Ramos (cell line): Measurements from ENCODE around the gene INO80D.
"Not testable (repeated sequence)": the region's sequence is repeated elsewhere in the genome, so short reads cannot be mapped to it uniquely, and the experiment has no call there.

Experiments
- in situ Hi-C: fragments of 300-500 bp; cut with MboI; formaldehyde crosslinking; loops from one replicate; pipeline ENCODE4 v1.14.3; 2022; ENCODE audit warnings: low sequenced_read_pairs; ENCODE audit not compliant: unreplicated experiment

Gene INO80D

DNA sequence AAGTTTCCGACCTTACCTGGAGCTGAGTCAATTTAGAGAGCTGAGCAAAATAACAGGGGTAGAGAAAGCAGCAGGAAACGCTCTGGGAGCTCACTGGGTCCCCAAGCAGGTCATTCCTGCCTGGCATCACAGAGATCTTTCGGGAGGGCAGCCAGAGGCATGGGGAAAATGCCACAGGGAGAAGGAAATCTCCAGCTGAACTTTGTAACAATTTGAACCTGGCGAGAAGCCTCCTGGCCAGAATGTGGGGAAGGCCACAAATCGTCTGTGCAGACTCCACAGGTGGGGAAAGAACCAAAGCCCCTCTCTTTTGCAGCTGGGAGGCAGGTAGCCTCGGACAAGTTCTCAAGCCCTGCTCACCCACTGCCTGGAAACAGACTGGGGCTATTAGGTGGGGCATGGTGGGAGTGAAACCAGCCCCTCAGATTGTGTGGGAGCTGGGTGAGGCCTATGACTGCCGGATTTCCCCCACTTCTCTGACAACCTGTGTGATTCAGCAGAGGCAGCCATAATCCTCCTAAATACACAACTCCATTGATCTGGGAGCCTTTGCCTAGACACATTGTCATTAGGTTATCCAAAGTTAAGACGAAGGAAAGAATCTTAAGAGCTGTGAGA is 53.9 kb downstream of the INO80D start:
- in situ Hi-C loops, result no loop called here

DNA sequence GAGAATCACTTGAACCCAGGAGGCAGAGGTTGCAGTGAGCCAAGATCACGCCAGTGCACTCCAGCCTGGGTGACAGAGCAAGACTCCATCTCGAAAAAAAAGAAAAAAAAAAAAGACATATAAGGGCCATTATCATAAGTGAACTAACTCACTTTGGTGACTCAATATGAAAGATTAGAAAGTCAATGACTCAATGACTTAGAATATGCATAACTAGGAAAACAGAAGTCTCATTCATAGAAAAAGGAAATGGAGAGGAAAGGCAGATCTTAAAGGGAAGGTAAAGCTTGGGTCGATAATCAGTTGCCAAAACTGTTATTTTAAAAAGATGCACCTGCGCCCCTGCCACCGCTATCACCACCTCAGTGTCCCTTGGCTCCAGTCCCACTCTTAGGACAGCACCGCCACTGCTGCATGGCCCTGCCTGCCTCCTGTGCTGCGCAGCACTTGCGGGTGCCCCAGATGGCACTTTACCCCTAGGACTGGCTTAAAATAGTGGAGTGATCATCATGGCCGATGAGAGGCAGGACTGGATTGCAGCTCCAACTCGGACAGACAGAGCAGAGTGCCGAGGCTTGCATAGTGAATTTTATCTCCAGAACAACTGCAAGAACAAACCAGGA is 54.7 kb downstream of the INO80D start:
- in situ Hi-C loops, result no loop called here

DNA sequence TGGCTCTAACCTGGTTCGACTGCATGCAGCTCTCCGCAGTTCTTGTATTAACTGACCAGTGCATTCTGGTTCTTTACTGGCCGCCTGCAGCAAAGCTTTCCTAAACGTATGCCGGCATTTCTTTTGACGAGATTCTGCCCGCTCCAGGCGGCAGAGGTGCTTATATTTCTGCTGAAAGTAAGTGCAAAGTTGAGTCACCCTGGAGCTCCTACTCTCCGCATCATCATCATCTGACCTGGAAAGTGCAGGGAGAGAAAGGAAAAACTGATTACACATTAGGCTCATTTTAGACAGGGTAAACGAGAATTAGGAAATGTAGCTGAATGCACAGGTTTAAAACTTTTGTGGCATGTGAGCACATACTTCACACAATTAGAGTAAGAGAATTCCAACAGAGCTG is 57.9 kb downstream of the INO80D start:
- in situ Hi-C loops, result no loop called here

DNA sequence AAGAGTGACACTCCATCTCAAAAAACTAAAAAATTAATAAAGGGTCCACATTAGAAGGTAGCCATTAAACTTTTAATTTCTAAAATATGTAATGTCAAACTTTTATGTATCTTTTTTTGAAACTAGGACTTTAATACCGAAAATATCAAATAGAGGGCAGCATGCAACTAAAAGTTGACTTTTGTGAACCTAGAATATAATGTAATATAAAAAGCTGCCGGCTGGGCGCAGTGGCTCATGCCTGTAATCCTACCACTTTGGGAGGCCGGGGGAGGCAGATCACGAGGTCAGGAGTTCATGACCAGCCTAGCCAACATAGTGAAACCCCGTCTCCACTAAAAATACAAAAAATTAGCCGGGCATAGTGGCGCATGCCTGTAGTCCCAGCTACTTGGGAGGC is 62.8 kb downstream of the INO80D start:
- in situ Hi-C loops, result no loop called here

DNA sequence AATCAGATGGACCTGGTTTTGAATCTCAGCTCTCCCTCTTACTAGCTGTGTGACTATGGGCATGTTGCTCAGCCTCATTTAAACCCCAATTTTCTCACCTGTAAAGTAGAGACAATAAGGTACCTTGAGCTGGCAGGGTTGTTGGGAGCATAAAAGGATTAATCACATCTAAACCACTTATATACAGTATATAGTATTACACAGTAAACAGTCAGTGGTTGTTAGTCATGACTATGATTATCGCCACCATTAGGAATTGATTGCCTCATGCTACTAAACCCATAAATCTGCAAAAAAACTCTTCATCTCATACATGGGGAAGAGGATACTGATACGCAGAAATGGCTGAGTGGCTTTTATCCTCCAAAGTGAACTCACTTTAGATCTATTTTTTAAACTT is 65.8 kb downstream of the INO80D start:
- in situ Hi-C loops, result no loop called here

DNA sequence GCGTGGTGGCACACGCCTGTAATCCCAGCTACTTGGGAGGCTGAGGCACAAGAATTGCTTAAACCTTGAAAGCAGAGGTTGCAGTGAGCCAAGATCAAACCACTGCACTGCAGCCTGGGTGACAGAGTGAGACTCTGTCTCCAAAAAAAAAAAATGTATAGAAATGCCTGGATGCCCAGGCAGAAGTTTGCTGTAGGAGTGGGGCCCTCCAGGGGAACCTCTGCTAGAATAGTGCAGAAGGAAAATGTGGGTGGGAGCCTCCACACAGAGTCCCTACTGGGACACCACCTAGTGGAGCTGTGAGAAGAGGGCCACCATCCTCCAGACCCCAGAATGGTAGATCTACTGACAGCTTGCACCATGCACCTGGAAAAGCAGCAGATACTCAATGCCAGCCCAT is 70.2 kb downstream of the INO80D start:
- in situ Hi-C loops, result not testable (repeated sequence)

DNA sequence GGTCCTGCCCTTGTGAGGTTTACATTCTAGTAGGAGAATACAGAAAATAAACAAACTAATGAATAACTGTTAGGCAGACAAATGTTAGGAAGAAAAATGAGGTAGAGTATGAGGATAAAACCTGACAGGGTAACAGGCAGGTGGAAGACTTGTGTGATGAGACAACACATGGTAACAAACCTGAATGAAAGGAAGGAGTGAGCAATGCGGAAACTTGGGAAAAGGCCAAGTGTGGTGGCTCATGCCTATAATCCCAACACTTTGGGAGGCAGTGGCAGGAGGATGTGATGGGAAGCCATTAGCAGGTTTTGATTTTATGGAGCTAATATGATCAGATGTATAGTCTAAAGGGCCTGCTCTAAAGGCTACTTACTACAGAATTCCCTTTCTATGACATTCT is 74.2 kb downstream of the INO80D start:
- in situ Hi-C loops, result no loop called here

DNA sequence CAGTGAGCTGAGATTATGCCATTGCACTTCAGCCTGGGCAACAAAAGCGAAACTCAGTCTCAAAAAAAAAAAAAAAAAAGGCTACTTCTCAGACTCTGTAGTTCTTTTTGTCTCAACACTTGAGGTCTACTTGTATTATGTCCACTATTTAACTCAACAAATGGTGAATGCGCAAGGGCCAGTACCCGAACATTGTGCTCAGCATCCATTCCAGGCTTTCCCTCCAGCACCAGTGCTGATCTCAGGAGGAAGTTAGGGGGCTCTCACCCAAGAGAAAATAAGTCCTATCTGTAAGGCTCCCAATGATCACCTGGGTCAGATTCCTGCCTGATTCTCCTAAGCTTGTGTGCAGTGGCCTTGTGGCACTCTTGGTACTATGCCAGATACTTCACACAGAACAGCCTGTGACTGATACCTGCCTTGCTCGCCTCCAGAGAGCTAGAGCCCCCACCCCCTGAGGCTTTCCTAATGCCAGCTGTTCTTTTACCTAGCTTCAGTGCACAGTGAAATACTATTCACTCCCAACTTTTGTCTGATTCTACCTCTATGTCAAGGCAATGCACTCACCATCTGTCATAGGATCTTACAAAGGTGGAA is 74.9 kb downstream of the INO80D start:
- in situ Hi-C loops, result no loop called here

DNA sequence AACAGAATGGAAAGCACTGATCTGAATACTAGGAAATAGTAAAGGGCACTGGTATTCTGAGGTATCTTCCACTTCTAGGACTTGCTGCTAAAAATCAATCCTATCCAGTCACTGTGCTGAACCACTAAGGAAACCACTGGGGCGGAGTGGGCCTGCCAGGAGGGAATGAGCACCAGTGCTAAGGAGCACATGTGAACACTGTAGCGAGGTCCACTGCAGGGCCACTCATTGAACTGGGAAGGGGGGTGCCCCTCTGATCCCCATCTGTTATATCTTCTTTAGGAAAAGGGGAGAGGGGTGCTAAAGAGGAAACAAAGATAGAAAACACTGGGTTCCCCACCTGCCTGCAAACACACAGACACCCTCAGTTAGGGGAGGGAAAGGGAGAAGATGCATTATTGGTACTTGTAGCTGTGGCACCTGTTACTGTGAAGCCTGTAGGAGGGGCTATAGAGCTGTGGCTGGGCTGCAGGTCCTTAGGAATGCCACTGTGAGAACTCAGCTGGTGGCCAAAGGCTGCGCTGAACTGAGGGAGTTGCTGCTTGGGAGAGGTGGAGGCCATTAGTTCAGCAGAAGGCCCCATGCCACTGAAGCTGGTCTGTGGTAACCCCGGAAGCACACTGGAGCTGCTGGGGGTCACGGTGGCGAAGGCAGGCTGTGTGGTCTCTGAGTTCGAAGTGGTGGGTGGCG is 81.8 kb downstream of the INO80D start:
- in situ Hi-C loops, result no loop called here

DNA sequence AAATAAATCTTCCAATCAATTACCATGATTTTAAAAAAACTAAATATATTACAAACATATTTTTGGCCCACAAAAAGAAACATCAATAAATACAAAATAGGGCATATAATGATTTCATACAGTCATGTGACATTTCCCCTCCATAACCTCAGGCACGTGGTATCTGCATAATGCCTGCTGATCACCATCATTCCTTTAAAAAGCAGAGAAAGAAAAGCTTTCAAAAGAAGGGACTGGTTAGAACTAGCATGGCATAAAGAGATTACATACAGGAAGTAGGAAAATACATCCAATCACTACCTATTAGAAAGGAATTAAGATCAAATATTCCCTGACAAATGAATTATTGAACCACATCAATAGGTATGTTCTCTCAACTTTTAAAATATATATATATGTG is 83.5 kb downstream of the INO80D start:
- in situ Hi-C loops, result no loop called here

DNA sequence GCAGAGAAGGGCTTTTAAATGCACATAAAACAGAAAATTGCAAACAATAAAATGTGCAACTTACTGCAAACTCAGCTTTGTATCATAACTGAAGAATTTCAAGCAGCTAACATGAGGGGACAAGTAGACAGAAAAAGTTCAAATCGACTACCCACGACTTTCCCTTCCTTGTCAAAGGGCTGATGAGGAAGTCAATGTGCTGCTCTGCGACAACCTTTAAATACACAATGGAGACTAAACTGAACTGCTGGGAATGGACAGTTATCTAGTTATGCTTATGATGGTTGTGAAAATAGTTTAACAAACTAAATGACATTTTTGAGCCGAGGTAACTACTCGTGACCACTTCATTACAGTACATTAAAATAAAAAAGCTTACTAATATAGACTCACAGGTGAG is 84.1 kb downstream of the INO80D start:
- in situ Hi-C loops, result no loop called here

DNA sequence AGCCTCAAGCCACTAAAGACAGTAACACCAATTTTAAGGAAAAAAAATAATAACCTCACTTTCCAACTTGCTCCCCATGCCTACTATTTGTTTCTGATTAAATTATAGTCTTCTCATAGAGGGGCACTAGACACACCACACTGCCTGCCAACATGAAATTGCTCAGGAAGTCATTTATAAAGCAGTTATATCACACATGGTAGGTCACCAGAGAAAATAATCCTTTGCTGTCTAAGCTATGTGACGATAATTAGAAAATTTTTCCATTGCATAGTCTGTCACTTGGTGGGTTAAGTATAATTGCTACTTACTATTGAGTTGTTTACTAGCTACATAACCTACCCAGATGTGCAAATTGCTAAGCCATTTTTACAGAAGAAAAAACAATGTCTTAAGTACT is 85.2 kb downstream of the INO80D start:
- in situ Hi-C loops, result no loop called here

DNA sequence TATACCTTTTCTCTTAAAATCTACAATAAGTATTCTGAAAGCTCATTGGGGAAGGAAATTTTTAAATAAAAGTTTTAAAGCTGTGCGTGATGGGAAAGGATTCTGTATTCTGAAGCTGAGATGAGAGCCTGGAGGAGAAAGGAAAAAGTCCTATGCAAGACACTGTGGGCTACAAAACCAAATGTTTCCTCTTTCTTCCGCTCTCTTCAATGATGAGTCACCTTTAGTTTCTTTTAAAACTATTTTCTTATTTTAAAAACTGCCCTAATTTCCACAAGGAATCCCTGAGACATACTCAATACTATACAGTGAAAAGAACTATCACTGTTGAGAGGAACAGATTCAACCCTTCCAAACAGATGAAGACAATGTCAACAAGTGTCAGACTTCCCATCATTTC is 87.4 kb downstream of the INO80D start:
- in situ Hi-C loops, result no loop called here

DNA sequence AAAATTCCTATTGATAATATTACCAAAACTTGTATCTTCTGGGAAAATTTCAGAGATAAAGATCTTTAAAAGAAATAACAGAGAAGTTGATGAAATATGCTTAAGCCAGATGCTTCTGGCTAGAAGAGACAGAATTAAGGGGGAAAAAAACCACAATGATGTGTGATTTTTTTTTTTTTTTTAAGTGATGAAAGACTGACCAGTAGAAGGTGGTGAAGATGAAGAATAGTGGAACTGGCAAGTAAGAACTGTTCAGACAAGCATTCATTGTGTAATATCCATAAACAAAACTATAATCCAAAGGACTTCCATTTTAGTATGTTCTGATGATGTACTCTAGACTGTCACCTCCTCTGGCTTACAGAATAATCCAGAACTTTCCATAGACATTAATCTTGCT is 89.8 kb downstream of the INO80D start:
- in situ Hi-C loops, result no loop called here

DNA sequence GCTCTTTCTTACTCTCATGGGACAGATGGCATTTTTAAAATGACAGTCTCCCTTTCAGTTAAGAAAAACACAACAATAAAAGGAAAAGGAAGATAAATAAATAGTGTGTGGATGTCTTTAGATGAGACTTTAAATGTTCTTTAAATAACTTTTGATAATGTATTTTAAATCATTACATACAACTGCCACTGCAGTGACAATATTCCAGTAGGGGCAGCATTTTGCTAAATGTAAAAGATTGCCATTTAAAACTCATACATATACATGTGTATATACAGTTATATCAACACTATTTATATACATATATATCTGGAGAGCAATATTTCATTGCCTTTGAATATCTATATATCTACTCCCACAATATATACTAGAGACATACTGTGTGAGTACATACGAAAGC is 90.7 kb downstream of the INO80D start:
- in situ Hi-C loops, result no loop called here

DNA sequence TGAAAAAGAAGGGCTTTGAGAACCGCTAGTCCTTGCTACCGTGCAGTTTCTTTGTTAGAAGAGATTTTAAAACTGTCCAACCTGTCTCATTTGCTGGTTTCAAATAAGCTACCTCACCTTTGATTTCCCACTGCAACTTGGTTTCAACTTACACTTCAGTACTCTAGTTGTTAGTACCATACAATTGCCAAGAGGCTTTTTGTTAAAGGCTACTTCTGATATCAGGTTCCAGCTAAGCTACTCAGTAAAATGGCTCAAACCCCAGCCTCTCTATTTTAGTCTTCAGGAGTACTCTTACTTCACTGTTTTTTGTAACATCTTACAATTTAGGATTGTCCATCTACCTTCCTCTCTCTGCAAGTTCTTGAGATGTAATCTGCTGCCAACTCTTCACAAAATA is 91.6 kb downstream of the INO80D start:
- in situ Hi-C loops, result no loop called here

DNA sequence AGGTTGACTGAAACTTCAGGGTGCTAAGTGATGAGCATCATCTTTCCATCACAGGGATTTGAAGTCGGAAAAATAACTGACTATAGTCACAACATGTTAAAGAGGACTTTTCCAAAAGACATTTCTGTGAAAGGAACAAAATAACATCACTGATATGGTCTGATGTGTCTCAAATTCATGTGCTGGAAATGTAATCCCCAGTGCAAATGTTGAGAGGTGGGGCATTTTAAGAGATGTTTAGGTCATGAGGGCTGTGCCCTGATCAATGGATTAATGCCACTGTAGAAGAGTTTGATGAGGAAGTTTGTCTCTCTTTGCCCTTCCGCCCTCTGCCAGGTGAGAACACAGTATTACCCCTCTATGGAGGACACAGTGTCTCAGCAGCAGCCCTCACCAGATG is 95.9 kb downstream of the INO80D start:
- in situ Hi-C loops, result no loop called here

DNA sequence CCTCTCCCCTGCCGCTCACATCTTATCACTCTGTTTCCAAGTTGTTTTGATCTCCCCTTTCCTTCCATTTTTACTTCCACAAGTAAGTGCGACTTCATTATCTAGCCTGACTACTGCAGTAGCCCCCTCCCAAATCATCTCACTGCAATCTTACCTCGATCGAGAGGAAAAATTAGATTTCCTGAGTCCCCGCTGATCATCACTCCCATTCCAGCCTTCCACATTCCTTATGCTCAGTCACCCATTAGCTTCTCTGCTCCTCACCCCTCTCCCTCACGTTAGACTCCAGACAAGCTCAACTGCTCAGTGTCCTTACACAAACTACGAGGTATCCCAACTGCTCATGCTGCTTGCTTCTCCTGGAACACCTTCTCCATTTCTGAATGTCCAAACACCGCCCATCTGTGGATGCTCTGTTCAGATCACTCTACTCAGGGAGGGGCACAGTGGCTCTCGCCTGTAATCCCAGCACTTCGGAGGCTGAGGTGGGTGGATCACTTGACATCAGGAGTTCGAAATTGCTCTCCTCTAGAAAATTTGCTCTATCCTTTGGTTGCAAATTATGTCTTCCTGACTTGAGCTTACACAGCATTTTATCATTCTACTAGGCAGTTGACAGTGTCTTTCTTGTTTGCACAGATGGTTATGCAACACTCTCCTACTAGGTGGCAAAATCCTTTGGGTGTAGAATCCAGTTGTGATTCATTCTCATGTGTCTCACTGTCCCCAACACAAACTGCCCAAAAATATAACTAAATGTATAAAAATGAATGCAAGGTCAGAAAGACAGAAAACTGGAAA is 96.5 kb downstream of the INO80D start:
- in situ Hi-C loops, result no loop called here

DNA sequence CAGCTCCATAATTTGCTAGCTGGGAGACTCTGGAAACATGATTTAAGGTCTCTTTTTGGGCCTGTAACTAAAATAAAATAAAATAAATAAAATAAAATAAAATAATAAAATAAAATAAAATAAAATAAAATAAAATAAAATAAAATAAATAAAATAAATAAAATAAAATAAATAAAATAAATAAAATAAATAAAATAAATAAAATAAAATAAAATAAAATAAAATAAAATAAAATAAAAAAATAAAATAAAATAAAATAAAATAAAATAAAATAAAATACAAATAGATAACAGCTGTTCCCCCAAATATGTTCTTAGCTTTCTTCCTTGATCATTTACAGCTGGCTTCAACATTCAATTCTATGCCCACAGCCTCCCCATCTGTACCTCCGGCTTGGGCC is 97.3 kb downstream of the INO80D start:
- in situ Hi-C loops, result not testable (repeated sequence)

DNA sequence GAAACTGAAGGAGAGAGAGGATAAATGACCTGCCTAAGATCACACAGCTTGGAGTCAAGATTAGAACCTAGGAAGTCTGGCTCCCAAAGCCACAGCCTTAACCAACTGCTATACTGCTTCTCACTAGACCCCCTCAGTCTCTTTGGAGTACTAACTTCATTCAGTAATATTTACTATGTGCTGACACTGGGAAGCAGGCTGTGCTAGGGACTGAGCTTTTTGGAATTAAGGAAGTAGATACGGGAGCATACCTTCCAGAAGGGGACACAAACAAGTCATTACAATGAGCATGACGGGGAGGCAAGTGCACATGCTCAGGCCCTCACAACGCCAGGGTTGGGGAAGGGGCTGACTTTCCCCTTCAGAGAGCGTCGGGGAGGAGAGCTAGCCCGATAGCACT is 97.7 kb downstream of the INO80D start:
- in situ Hi-C loops, result no loop called here

DNA sequence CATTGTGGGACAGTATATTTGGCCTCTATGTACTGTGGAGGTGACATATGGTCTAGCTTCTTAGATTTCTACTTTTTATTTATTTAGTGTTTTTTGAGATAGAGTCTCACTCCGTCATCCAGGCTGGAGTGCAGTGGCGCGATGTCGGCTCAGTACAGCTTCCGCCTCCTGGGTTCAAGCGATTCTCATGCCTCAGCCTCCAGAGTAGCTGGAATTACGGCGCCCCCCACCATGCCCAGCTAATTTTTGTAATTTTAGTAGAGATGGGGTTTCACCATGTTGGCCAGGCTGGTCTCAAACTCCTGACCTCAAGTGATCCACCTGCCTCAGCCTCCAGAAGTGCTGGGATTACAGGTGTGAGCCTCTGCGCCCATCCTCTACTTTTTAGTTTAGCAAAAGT is 99.6 kb downstream of the INO80D start:
- in situ Hi-C loops, result not testable (repeated sequence)
